ENCODE data around the gene GNG8. TPM values are rescaled to one million over a fixed set of nuclear protein-coding genes. Genes with fewer than 3 reads are reported as not detected.

GNG8 gene
- total and polyA plus RNA-seq, 2 of the 13 experiments (the other 11 are each of a cell fraction or from before 2014, with no cell fraction given), result not detected

DNA sequence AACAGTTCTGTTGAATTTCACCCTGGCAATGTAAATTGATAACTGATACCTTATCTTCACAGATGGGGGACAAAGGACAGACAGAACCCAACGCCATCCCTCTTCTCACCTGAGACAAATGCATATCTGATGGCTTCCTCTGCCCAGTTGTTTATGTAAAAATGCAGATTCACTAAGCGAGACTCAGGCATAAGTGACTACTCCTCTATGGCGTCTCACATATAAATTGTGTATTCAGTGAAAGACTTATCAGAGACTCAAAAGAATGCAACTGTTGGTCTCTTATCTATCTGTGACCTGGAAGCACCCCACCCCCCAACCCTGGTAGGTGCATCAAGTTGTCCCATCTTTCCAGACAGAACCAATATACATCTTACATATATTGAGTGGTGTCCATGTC, 48.1 kb downstream of the GNG8 start:
- ChIA-PET POLR2A (no interaction called here), CTCF (ENCODE audit: low intra/inter-chr PET ratio, low total read pairs) (no interaction called here)
- TF ChIP-seq NBN (conservative IDR thresholded peaks at IDR 0.05) (no peak), CEBPB (IDR thresholded peaks at IDR 0.05; ENCODE audit: borderline replicate concordance, low read depth, low read length) (no peak), NCOR1 (IDR thresholded peaks at IDR 0.05; ENCODE audit: borderline replicate concordance, low read length) (no peak), KLF12 (CRISPR knock-in tag; IDR thresholded peaks at IDR 0.05; ENCODE audit: borderline replicate concordance) (no peak)
- TF ChIP-seq, protein P1, sequence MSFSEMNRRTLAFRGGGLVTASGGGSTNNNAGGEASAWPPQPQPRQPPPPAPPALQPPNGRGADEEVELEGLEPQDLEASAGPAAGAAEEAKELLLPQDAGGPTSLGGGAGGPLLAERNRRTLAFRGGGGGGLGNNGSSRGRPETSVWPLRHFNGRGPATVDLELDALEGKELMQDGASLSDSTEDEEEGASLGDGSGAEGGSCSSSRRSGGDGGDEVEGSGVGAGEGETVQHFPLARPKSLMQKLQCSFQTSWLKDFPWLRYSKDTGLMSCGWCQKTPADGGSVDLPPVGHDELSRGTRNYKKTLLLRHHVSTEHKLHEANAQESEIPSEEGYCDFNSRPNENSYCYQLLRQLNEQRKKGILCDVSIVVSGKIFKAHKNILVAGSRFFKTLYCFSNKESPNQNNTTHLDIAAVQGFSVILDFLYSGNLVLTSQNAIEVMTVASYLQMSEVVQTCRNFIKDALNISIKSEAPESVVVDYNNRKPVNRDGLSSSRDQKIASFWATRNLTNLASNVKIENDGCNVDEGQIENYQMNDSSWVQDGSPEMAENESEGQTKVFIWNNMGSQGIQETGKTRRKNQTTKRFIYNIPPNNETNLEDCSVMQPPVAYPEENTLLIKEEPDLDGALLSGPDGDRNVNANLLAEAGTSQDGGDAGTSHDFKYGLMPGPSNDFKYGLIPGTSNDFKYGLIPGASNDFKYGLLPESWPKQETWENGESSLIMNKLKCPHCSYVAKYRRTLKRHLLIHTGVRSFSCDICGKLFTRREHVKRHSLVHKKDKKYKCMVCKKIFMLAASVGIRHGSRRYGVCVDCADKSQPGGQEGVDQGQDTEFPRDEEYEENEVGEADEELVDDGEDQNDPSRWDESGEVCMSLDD (CRISPR knock-in tag; IDR thresholded peaks at IDR 0.05; ENCODE audit: borderline replicate concordance), result no peak
- WGBS (ENCODE audit: low lambda C conversion rate), result 17% methylated on average over 3 of the region's 3 CpGs
- H2AFZ ChIP-seq (ENCODE audit: low read length), result no peak overlapping the region
- DNase-seq (ENCODE audit: low spot score), result no peak
- H3K36me3 ChIP-seq (replicated peaks in 1 of 2; ENCODE audit: control insufficient read depth in 1 of 2, insufficient read depth in 2 of 2, low read length in 2 of 2), result no peaks in the 10 kb centered on the region
- no peak overlapping the region for H3K9ac ChIP-seq (ENCODE audit: insufficient read depth, low read depth, low read length)
- intact Hi-C loops (cut with micrococcal nuclease; ENCODE audit: unreplicated experiment) (no loop called here), in situ Hi-C loops (cut with HindIII; ENCODE audit: extremely low pct_ligation_motif_present, low pct_unique_long_range_greater_than_20kb) (no loop called here)
- 0 out of 2 replicates have a peak, but pooled peaks cover under 1% of the 10 kb centered on the region for H3K4me1 ChIP-seq (ENCODE audit: insufficient read depth, low read length)
- no peak for ATAC-seq
- H3K79me2 ChIP-seq (ENCODE audit: insufficient read depth, low read length), result no peaks in the 10 kb centered on the region
- no peak for FAIRE-seq
- no peaks in the 10 kb centered on the region for H4K20me1 ChIP-seq (ENCODE audit: insufficient read depth, low read length)
- H3K27ac ChIP-seq (ENCODE audit: extremely low read length, insufficient read depth, low read length), result no peak overlapping the region
- H3K4me3 ChIP-seq (replicated peaks in 1 of 3; ENCODE audit: insufficient read depth in 1 of 3, low read depth in 2 of 3, low read length in 3 of 3), result no peak overlapping the region
- BruUV-seq (replicated peaks), result no TSS peak
- no peaks in the 10 kb centered on the region for H3K9me3 ChIP-seq (ENCODE audit: low read length)
- no peaks in the 10 kb centered on the region for H3K27me3 ChIP-seq (ENCODE audit: control insufficient read depth in 1 of 2, insufficient read depth in 2 of 2, low read length in 2 of 2)
- no peak overlapping the region for H3K4me2 ChIP-seq (ENCODE audit: low read depth, low read length)

DNA sequence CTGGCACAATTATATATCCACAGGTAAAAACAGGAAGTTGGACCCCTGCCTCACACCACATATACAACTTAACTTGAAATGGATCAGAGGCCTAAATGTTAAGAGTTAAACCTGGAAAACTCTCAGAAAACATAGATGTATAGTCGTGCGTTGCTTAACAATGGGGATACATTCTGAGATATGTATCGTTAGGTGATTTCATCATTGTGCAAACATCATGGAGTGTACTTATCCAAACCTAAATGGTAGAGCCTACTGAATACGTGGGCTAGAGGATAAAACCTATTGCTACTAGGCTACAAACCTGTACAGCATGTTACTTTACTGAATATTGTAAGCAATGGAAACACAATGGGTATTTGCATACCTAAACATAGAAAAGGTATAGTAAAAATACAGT, 49.7 kb downstream of the GNG8 start:
- intact Hi-C loops (cut with micrococcal nuclease; ENCODE audit: unreplicated experiment) (no loop called here), in situ Hi-C loops (cut with HindIII; ENCODE audit: extremely low pct_ligation_motif_present, low pct_unique_long_range_greater_than_20kb) (no loop called here)
- Histone ChIP-seq H3K4me1 (ENCODE audit: insufficient read depth, low read length) (no peaks in the 10 kb centered on the region), H3K9ac (ENCODE audit: insufficient read depth, low read depth, low read length) (no peak overlapping the region), H3K27me3 (ENCODE audit: control insufficient read depth in 1 of 2, insufficient read depth in 2 of 2, low read length in 2 of 2) (no peaks in the 10 kb centered on the region), H2AFZ (ENCODE audit: low read length) (no peak overlapping the region), H3K27ac (ENCODE audit: extremely low read length, insufficient read depth, low read length) (no peak overlapping the region), H3K36me3 (replicated peaks in 1 of 2; ENCODE audit: control insufficient read depth in 1 of 2, insufficient read depth in 2 of 2, low read length in 2 of 2) (no peaks in the 10 kb centered on the region), H3K4me2 (ENCODE audit: low read depth, low read length) (no peak overlapping the region), H3K4me3 (replicated peaks in 1 of 3; ENCODE audit: insufficient read depth in 1 of 3, low read depth in 2 of 3, low read length in 3 of 3) (no peak overlapping the region), H3K79me2 (ENCODE audit: insufficient read depth, low read length) (no peaks in the 10 kb centered on the region), H3K9me3 (ENCODE audit: low read length) (no peaks in the 10 kb centered on the region), H4K20me1 (ENCODE audit: insufficient read depth, low read length) (no peaks in the 10 kb centered on the region)
- DNase-seq (ENCODE audit: low spot score), result no peak
- ChIA-PET CTCF (ENCODE audit: low intra/inter-chr PET ratio, low total read pairs) (no interaction called here), POLR2A (no interaction called here)
- FAIRE-seq, result no peak
- no peak for ATAC-seq
- WGBS (ENCODE audit: low lambda C conversion rate), result 1% methylated on average over 4 of the region's 4 CpGs
- BruUV-seq (replicated peaks), result no TSS peak
- peak; percentile 26; the same call in 1 of the 2 replicates for TF ChIP-seq CEBPG (CRISPR knock-in tag; IDR thresholded peaks at IDR 0.05)
- TF ChIP-seq ZKSCAN8 (CRISPR knock-in tag; IDR thresholded peaks at IDR 0.05; ENCODE audit: borderline replicate concordance), result peak; percentile 67; the same call in 1 of the 2 replicates
- TF ChIP-seq ZNF615 (CRISPR knock-in tag; IDR thresholded peaks at IDR 0.05; ENCODE audit: borderline replicate concordance), result no peak
